GM12878 (cell line): ENCODE data around the gene PHC3. TPM values are rescaled to one million over a fixed set of nuclear protein-coding genes. Genes with fewer than 3 reads are reported as not detected.

Source experiments
- ATAC-seq: fragments of 200-7000 bp; cut with Tn5 transposase; 3 replicates; pipeline ENCODE4 v1.9.1; 2020; ENCODE audit warnings: mild to moderate bottlenecking, moderate library complexity
- BruUV-seq: library from RNA; stranded (reverse); fragments of 400-500 nt; replicated peaks from 2 replicates; lab custom pipeline; 2021; lab: Mats Ljungman, UMichigan
- CTCF ChIA-PET: fragments of 300-600 bp; sonication (Branson Sonifier 250); formaldehyde crosslinking; extraction: SDS; loops from one replicate; lab custom pipeline; 2021; ENCODE audit warnings: inconsistent platforms; lab: Yijun Ruan, JAX
- POLR2A ChIA-PET: fragments of 350-600 bp; formaldehyde crosslinking; extraction: SDS; loops from one replicate; lab custom pipeline; 2021; ENCODE audit warnings: inconsistent platforms; lab: Charles Lee
- RAD21 ChIA-PET: fragments of 300-600 bp; sonication (Branson Sonifier 250); formaldehyde crosslinking; loops from one replicate; lab custom pipeline; 2023; ENCODE audit warnings: antibody characterized with exemption; ENCODE audit not compliant: unreplicated experiment; lab: Charles Lee
- SMC1A ChIA-PET: fragments of 300-600 bp; sonication (Branson Sonifier 250); formaldehyde crosslinking; loops from one replicate; lab custom pipeline; 2023; ENCODE audit not compliant: unreplicated experiment, uncharacterized antibody; lab: Charles Lee
- DNase-seq: peaks from one replicate; pipeline ENCODE4 v3.0.0-alpha.2; 2011; ENCODE audit warnings: low read depth, low spot score
- FAIRE-seq: peaks from 3 replicates; lab custom pipeline; 2011; peaks lifted over from hg19 to GRCh38; lab: Jason Lieb, UNC
- H2AFZ ChIP-seq: 2 replicates; pipeline ENCODE4 v1.6.0; 2011; ENCODE audit warnings: low read depth, low read length, control low read depth; ENCODE audit not compliant: control insufficient read depth
- H3K27ac ChIP-seq: 2 replicates; pipeline ENCODE4 v1.5.1; 2011; ENCODE audit warnings: control low read depth; ENCODE audit not compliant: control insufficient read depth, insufficient read depth
- H3K27me3 ChIP-seq, 2 experiments: replicated peaks in 1 of 2; 2 replicates each; pipeline versions ENCODE4 v1.6.0 to v1.6.1; 2011; ENCODE audit warnings: low read length in 1 of 2; ENCODE audit not compliant: control insufficient read depth in 2 of 2, insufficient read depth in 2 of 2
- H3K36me3 ChIP-seq, 2 experiments: 2 replicates each; pipeline ENCODE4 v1.5.1; 2011; ENCODE audit warnings: low read length in 1 of 2; ENCODE audit not compliant: control insufficient read depth in 2 of 2, insufficient read depth in 2 of 2
- H3K4me1 ChIP-seq: 2 replicates; pipeline ENCODE4 v1.6.1; 2011; ENCODE audit warnings: mild to moderate bottlenecking, low read length, moderate library complexity, mixed read lengths; ENCODE audit not compliant: control insufficient read depth, insufficient read depth
- H3K4me2 ChIP-seq: 2 replicates; pipeline ENCODE4 v1.6.0; 2011; ENCODE audit warnings: control low read depth; ENCODE audit not compliant: control insufficient read depth, insufficient read depth
- H3K4me3 ChIP-seq: fragments of 200-600 bp; sonication (generic); 2 replicates; pipeline ENCODE4 v1.5.1; 2016
- H3K79me2 ChIP-seq: 2 replicates; pipeline ENCODE4 v1.6.0; 2011; ENCODE audit warnings: low read length; ENCODE audit not compliant: control insufficient read depth, insufficient read depth
- H3K9ac ChIP-seq: 2 replicates; pipeline ENCODE4 v1.8.0; 2011; ENCODE audit warnings: low read length, control low read depth, mixed read lengths; ENCODE audit not compliant: control insufficient read depth, insufficient read depth
- H3K9me3 ChIP-seq: replicated peaks from 3 replicates; pipeline ENCODE4 v1.5.1; 2011; ENCODE audit warnings: mild to moderate bottlenecking, low read length; ENCODE audit not compliant: control insufficient read depth, insufficient read depth
- H4K20me1 ChIP-seq: 2 replicates; pipeline ENCODE4 v1.6.0; 2011; ENCODE audit not compliant: control insufficient read depth, insufficient read depth
- CBX3 ChIP-seq: fragments of 200-600 bp; sonication (generic); IDR thresholded peaks from 2 replicates; pipeline ENCODE4 v1.6.1; 2016; ENCODE audit warnings: low read depth, borderline replicate concordance
- CREB1 ChIP-seq: IDR thresholded peaks from 2 replicates; pipeline ENCODE4 v1.6.1; 2012; ENCODE audit warnings: low read depth, mild to moderate bottlenecking, inconsistent platforms
- CTCF ChIP-seq, 3 experiments: IDR thresholded peaks in 2 of 3; conservative IDR thresholded peaks in 1 of 3; 2 replicates each; pipeline ENCODE4 v1.5.1; 2011; ENCODE audit warnings: low read depth in 3 of 3, low read length in 3 of 3, mild to moderate bottlenecking in 3 of 3, control low read depth in 2 of 3, moderate library complexity in 2 of 3, inconsistent platforms in 1 of 3, mixed read lengths in 1 of 3; ENCODE audit not compliant: control insufficient read depth in 2 of 3, insufficient read depth in 1 of 3; ENCODE audit errors: extremely low read depth in 1 of 3
- ETV6 ChIP-seq, 2 experiments: fragments of 450-650 bp in 1 of 2; IDR thresholded peaks in 1 of 2; conservative IDR thresholded peaks in 1 of 2; 2 replicates each; pipeline ENCODE4 v1.6.1; 2014; ENCODE audit warnings: antibody characterized with exemption in 1 of 2, borderline replicate concordance in 1 of 2, low read depth in 1 of 2, mild to moderate bottlenecking in 1 of 2, moderate library complexity in 1 of 2
- IKZF1 ChIP-seq: fragments of 450-650 bp; conservative IDR thresholded peaks from 2 replicates; pipeline ENCODE4 v1.6.1; 2017; ENCODE audit warnings: antibody characterized with exemption, mild to moderate bottlenecking
- IRF4 ChIP-seq: IDR thresholded peaks from 2 replicates; pipeline ENCODE4 v1.6.1; 2011; ENCODE audit warnings: low read depth, low read length
- NFIC ChIP-seq: IDR thresholded peaks from 2 replicates; pipeline ENCODE4 v1.6.1; 2012; ENCODE audit warnings: low read depth, mild to moderate bottlenecking, inconsistent platforms, low read length, moderate library complexity
- NR2F1 ChIP-seq: fragments of 450-650 bp; conservative IDR thresholded peaks from 2 replicates; pipeline ENCODE4 v1.6.1; 2017; ENCODE audit warnings: mild to moderate bottlenecking
- RB1 ChIP-seq: fragments of 450-650 bp; formaldehyde crosslinking; IDR thresholded peaks from 2 replicates; pipeline ENCODE4 v1.6.1; 2017; ENCODE audit warnings: mild to moderate bottlenecking, borderline replicate concordance
- SIN3A ChIP-seq: IDR thresholded peaks from 2 replicates; pipeline ENCODE4 v1.6.1; 2012; ENCODE audit warnings: low read depth, low read length, improper control_type of control experiment
- WGBS: methylation state at CpG from one replicate; pipeline ENCODE4 v1.1.6; 2016; ENCODE audit warnings: low lambda C conversion rate; ENCODE audit not compliant: insufficient replicate concordance, insufficient coverage; ENCODE audit errors: missing lambda C conversion rate; 5-methylcytosine and 5-hydroxymethylcytosine counted together
- in situ Hi-C: fragments of 300-500 bp; cut with MboI; formaldehyde crosslinking; loops from 9 replicates; pipeline ENCODE4 v1.14.3; 2018; ENCODE audit warnings: mixed read lengths
- intact Hi-C: fragments of 100-400 bp; cut with micrococcal nuclease; formaldehyde crosslinking; loops from one replicate; pipeline ENCODE4 v1.14.2; 2022; ENCODE audit not compliant: unreplicated experiment
- polyA plus RNA-seq, 11 experiments: library from polyadenylated mRNA; depleted of rRNA in 4 of 11; unstranded in 6 of 11; stranded (reverse) in 5 of 11; fragments of >200 nt; fragmentation: Nextera tagmentation in 4 of 11; fragmentation: Illumina TruSeq in 1 of 11; extraction: Ambion mirVana in 4 of 11; extraction: Trizol in 1 of 11; gene quantifications; 1 replicate in 1 of 11; 2 replicates in 10 of 11; pipeline versions ENCODE4 v1.2.1 to v1.2.3, GENCODE V29; 2011 to 2016; ENCODE audit warnings: inconsistent platforms in 2 of 11, missing spikeins in 2 of 11, low read depth in 1 of 11
- total RNA-seq, 4 experiments: library from RNA; depleted of rRNA in 3 of 4; stranded (reverse); fragments of >200 nt in 3 of 4; fragmentation: Illumina TruSeq in 1 of 4; extraction: Trizol in 1 of 4; gene quantifications; 2 replicates each; pipeline versions ENCODE4 v1.2.1 to v1.2.3, GENCODE V29; 2013 to 2021
- TF ChIP-seq, protein P1 (sequence below): IDR thresholded peaks from 2 replicates; pipeline ENCODE4 v1.6.1; 2012; ENCODE audit warnings: low read length, inconsistent platforms
- TF ChIP-seq, protein P2 (sequence below): fragments of 450-650 bp; formaldehyde crosslinking; IDR thresholded peaks from 2 replicates; pipeline ENCODE4 v1.4.0; 2020; ENCODE audit warnings: mild to moderate bottlenecking, moderate library complexity

The PHC3 gene
- total and polyA plus RNA-seq, 10 of the 15 experiments (the other 5 are each of a cell fraction or from before 2014, with no cell fraction given) = 3.3 to 62.3 (median 22.1) TPM

DNA sequence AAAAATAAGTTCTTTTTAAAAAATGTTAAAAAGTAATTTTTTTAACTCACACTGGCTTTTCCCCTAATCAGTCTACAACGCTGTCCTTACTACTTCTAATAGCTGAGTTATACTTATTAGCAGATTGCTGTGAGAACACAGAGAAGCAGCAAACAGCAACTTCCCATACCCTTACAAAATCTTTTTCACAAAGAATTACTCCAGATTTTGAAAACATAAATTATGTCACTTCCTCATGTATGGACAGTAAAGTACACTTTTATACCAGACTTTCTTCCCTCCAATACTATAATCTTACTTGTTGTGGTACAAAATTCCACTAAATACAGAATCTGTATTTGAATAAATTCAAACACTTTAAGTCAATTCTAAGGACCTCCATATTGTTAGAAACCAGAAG lies 2.1 kb downstream of the PHC3 start (continued):
- no peak for TF ChIP-seq CBX3
- TF ChIP-seq IKZF1 = no peak

DNA sequence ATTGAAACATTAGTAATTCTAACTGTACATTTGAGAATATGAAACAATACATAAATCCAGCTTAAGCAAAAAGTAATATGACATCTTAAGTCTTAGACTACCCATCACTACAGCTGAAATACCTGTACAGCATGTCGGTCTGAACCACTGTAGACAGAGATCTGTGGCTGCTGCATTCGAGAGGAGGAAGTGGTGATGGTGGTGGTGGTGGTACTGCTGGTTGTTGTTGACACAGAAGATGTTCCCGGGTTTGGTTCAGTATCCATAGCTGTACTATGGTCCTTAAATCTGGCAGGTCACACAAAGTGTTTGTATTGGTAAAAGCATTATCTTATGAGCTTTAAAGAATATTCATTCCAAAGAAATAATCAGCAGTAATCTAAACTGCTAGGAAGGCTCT lies 2.9 kb downstream of the PHC3 start:
- H3K79me2 ChIP-seq = peaks cover 67% of the 10 kb centered on the region
- peak; percentile 82 for FAIRE-seq
- peaks cover 0 to 27% of the 10 kb centered on the region in 2 experiments; a peak in 3 of 4 replicates for H3K36me3 ChIP-seq
- ChIA-PET POLR2A (interaction anchor here (0.5 to 1.3 kb wide), 3 partner anchors 13 to 209 kb away, joined by 4 to 5 read pairs (median 4); no protein-coding TSS in a partner anchor), SMC1A (interaction anchor here (0.6 to 2.1 kb wide), 16 partner anchors 9 to 205 kb away, joined by 3 to 9 read pairs (median 4); no protein-coding TSS in a partner anchor), RAD21 (interaction anchor here (1.1 to 2.9 kb wide), 7 partner anchors 8 to 178 kb away, joined by 3 to 11 read pairs (median 5); no protein-coding TSS in a partner anchor), CTCF (interaction anchor here (0.7 to 1.4 kb wide), 3 partner anchors 19 to 50 kb away, joined by 3 to 5 read pairs (median 4); no protein-coding TSS in a partner anchor)
- peak overlapping the region; percentile 98; the same call in 1 of the 2 replicates for H3K9ac ChIP-seq
- DNase-seq = no peak
- no peaks in the 10 kb centered on the region for H4K20me1 ChIP-seq
- ATAC-seq = peak; percentile 50
- H3K27me3 ChIP-seq = no peaks in the 10 kb centered on the region
- no peak overlapping the region for H2AFZ ChIP-seq
- BruUV-seq = no TSS peak
- peak overlapping the region; percentile 89 for H3K4me3 ChIP-seq
- H3K9me3 ChIP-seq = no peaks in the 10 kb centered on the region
- peak overlapping the region; percentile 88 for H3K4me2 ChIP-seq
- in situ Hi-C loops = no loop called here
- intact Hi-C loops = no loop called here
- H3K4me1 ChIP-seq = peaks cover 5% of the 10 kb centered on the region
- H3K27ac ChIP-seq = peak overlapping the region; percentile 98
- WGBS = 9% methylated on average over 3 of the region's 3 CpGs
- TF ChIP-seq IRF4 (no peak), RB1 (no peak), NR2F1 (no peak), NFIC (no peak), ETV6 (conservative IDR thresholded peaks at IDR 0.05 in 1 of 2, IDR thresholded peaks at IDR 0.05 in 1 of 2; ENCODE audit: borderline replicate concordance in 1 of 2, low read depth in 1 of 2) (no peak), CTCF (IDR thresholded peaks at IDR 0.05 in 2 of 3, conservative IDR thresholded peaks at IDR 0.05 in 1 of 3; ENCODE audit: control insufficient read depth in 2 of 3, extremely low read depth in 1 of 3, insufficient read depth in 1 of 3, low read depth in 3 of 3, low read length in 3 of 3) (no peak), SIN3A (no peak), CREB1 (0 out of 2 replicates have a peak, but pooled peaks have one; percentile 17)
- TF ChIP-seq, protein P1, sequence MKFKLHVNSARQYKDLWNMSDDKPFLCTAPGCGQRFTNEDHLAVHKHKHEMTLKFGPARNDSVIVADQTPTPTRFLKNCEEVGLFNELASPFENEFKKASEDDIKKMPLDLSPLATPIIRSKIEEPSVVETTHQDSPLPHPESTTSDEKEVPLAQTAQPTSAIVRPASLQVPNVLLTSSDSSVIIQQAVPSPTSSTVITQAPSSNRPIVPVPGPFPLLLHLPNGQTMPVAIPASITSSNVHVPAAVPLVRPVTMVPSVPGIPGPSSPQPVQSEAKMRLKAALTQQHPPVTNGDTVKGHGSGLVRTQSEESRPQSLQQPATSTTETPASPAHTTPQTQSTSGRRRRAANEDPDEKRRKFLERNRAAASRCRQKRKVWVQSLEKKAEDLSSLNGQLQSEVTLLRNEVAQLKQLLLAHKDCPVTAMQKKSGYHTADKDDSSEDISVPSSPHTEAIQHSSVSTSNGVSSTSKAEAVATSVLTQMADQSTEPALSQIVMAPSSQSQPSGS = peak; percentile 20; the same call in 1 of the 2 replicates
- TF ChIP-seq, protein P2, sequence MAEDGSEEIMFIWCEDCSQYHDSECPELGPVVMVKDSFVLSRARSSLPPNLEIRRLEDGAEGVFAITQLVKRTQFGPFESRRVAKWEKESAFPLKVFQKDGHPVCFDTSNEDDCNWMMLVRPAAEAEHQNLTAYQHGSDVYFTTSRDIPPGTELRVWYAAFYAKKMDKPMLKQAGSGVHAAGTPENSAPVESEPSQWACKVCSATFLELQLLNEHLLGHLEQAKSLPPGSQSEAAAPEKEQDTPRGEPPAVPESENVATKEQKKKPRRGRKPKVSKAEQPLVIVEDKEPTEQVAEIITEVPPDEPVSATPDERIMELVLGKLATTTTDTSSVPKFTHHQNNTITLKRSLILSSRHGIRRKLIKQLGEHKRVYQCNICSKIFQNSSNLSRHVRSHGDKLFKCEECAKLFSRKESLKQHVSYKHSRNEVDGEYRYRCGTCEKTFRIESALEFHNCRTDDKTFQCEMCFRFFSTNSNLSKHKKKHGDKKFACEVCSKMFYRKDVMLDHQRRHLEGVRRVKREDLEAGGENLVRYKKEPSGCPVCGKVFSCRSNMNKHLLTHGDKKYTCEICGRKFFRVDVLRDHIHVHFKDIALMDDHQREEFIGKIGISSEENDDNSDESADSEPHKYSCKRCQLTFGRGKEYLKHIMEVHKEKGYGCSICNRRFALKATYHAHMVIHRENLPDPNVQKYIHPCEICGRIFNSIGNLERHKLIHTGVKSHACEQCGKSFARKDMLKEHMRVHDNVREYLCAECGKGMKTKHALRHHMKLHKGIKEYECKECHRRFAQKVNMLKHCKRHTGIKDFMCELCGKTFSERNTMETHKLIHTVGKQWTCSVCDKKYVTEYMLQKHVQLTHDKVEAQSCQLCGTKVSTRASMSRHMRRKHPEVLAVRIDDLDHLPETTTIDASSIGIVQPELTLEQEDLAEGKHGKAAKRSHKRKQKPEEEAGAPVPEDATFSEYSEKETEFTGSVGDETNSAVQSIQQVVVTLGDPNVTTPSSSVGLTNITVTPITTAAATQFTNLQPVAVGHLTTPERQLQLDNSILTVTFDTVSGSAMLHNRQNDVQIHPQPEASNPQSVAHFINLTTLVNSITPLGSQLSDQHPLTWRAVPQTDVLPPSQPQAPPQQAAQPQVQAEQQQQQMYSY = no peak
